Cerebellar nuclear complex (tissue), 1 donor: ENCODE results near the gene KMT2E.
"Not testable (repeated sequence)": the region's sequence is repeated elsewhere in the genome, so short reads cannot be mapped to it uniquely, and the experiment has no call there.

Experiments used
- DNase-seq, 2 experiments: peaks; one replicate each; lab custom pipeline; 2025; lab: John Stamatoyannopoulos, UW

Gene KMT2E

GRCh38 chr7:104982308-104983075, 31.5 kb upstream of the KMT2E start:
- no peak for DNase-seq

DNA sequence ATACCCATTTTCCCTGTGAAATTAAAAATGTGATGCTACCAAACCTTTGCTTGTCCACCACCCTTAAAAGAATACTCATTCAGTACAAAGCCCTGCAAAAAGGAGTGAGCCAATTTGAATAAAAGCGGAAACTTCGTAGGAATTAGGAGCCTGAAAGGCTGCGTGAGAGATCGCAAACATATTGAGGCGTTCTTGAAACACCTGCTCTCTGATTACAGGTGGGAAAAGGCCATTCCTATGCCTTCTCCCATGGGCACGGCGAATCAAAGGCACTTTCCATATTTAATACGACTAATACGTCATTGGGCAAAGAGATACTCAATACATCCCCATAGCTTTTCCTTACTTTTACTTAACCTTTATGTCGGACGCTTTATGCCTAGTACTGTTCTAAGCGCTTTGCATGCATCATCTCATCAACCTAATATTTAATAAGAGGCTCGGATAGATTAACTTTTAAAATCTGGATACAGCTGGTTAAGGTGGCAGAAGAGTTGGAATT, 30.9 kb upstream of the KMT2E start:
- DNase-seq, result no peak

GRCh38 chr7:104983578-104984539, 30.1 kb upstream of the KMT2E start:
- peak in 1 of 2 experiments; percentile 74 for DNase-seq

- no peak for DNase-seq
These were observed 29.3 kb upstream of the KMT2E start for GRCh38 chr7:104984585-104985258.

DNA sequence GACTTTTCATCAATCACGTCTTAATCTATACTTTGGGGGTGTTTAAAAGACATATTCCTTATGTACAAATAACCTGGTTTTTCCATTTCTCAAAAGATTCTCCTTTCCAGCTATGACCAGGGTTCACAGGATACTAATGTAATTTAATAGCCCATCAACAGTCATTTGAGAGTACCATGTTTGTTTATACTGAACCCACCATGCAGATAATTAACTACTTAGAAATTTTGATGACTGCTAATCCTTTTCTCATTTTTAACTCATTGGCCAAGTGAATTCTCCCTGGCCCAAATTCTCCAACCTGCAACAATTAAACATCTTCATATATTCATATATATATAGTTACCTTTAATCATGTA, 28.8 kb upstream of the KMT2E start:
- DNase-seq, result no peak

- no peak for DNase-seq
These were observed 27.3 kb upstream of the KMT2E start for GRCh38 chr7:104986628-104987259.

- not testable (repeated sequence) for DNase-seq
These were observed 26.6 kb upstream of the KMT2E start for GRCh38 chr7:104987403-104987802.

DNA sequence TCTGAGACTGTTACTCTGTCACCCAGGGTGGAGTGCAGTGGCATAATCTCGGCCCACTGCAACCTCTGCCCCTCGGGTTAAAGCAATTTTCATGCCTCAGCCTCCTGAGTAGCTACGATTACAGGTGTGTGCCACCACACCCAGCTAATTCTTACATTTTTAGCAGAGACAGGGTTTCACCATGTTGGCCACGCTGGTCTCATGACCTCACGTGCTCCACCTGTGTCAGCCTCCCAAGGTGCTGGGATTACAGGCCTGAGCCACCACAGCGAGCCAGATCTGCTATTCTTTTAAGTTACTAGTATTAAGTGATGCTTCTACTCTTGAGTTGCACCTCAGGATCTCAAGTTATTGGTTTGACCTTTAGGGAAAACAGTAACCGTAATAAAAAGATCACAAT, 23.0 kb upstream of the KMT2E start:
- no peak for DNase-seq

DNA sequence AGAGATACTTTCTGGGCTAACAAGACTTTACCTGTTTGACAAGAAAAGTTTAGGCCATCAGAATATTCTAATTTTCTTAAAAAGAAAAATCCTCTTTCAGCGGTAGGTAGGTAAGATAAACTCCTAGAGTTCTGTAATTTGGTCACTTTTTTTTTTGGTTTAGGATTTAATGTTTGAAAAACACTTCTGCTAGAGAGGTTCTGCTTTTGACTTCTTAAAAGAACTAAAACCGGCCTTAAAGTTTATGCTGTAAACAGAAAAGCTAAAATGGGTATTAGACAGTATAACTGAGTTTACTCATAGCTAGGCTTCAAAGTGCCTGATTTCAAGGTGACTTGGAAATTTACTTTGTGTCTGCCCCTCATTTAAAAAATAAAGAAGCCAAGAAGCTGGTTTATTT, 21.7 kb upstream of the KMT2E start:
- no peak for DNase-seq

DNA sequence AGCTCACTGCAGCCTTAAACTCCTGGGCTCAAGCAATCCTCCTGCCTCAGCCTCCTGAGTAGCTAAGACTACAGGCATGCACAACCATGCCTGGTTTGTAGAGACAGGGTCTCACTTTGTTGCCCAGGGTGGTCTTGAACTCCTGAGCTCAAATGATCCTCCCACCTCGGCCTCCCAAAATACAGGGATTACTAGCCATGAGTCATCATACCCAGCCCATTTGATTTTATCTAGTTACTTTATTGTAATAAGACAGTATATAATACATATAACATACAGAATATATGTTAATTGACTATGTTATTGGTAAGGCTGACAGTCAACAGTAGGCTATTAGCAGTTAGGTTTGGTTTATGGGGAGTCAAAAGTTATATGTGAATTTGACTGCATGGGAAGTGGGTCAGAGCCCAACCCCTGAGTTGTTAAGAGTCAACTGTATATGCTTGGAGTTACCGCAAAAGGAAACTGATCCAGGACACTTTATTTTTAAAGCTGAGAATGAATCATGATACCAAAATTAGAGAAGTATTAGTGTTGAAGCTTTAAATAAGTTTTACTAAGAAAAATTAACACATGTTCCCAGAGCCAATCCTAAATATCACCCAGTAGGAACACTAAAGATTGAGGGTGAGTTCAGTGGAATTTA, 20.7 kb upstream of the KMT2E start:
- DNase-seq, result no peak

- no peak for DNase-seq
These were observed 15.8 kb upstream of the KMT2E start for GRCh38 chr7:104998040-104998752.

DNA sequence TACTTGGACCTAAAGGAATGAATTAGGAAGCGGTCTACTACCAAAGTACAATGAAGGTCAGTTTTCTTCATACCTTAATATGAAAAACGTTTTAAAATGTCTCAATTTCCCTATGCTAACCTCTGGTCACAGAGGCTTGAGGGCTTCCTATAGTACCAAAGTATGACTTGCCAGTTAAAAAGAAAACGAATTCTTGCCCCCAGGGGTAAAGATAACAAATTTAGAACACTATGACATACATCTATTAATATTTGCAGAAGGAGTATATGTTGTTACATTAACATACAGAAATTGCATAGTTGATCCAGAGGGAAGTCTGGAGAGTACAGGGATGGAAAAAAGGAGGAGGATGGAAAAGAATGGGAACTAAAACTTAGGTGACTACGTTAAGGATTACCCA, 13.8 kb upstream of the KMT2E start:
- DNase-seq, result no peak

- DNase-seq, result no peak
These were observed 13.1 kb upstream of the KMT2E start for GRCh38 chr7:105000927-105001336.

DNA sequence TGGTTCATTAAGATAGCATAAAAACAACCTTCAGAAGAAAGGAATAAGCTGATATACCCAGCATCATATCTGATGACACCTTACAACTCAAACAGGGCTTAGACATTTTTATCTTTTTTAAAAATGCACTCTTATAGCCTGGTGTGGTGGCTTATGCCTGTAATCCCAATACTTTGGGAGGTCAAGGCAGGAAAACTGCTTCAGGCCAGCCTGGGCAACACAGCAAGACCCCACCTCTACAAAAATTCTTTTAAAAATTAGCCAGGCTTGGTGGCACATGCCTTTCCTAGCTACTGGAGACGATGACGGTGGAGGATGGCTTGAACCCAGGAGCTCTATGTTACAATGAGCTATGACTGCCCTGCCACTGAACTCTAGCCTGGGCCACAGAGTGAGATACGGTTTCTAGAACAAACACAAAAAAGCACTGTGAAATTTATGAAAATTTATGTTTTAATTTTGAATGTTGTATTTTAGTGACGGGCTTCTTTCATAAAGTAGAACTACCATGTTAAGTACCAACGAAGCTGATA, 12.3 kb upstream of the KMT2E start:
- DNase-seq, result no peak

- DNase-seq, result no peak
These were observed 10.7 kb upstream of the KMT2E start for GRCh38 chr7:105003275-105003674.

DNA sequence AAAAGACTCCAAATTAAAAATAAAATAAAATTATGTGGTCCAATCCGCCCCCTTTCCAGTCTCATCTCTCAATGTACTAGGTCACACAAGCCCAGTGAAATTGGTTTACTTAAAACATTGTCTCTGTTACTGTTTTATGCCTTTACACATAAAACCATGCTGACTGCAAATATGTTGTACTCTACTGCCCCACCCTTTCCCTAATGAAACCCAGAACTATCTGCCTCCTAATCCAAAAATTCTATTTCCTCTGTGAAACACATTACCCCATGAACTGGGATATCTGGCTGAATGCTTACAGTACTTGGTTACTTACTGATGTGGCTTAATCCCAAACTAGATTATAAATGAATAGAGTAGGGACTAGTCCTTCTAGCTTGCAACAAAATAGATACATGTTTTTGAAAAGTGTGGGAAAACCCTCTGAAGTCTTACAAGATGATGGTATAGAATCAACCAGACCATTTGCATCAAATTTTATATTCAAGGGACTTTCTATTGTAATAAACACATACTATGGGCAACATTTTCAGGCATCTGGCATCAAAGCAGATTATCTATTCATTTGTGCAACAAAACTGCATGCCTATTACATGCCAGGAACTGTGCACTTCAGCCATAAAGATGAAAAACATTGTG, 10.0 kb upstream of the KMT2E start:
- no peak for DNase-seq

DNA sequence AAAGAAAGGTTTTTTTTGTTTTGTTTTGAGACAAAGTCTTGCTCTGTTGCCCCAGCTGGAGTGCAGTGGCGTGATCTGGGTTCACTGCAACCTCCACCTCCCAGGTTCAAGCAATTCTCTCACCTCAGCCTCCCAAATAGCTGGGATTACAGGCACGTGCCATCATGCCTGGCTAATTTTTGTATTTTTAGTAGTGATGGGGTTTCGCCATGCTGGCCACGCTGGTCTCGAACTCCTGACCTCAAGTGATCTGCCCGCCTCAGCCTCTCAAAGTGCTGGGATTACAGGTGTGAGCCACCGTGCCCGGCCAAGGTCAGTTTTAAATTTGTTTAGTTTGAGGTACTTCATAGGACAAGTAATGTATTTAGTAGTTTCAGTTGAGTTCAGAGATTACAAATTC, 9.0 kb upstream of the KMT2E start:
- not testable (repeated sequence) for DNase-seq

- DNase-seq, result not testable (repeated sequence)
These were observed 8.5 kb upstream of the KMT2E start for GRCh38 chr7:105005486-105005885.

- DNase-seq, result no peak
These were observed 7.5 kb upstream of the KMT2E start for GRCh38 chr7:105006367-105007136.
